Tibial nerve (tissue), 4 donors: Measurements from ENCODE around the gene FADS1. TPM values are rescaled to one million over a fixed set of nuclear protein-coding genes. Genes with fewer than 3 reads are reported as not detected.

Source experiments
- DNase-seq, 2 donors: peaks; one replicate each; pipeline ENCODE4 v3.0.0-alpha.2; 2019; ENCODE audit warnings: low spot score in 2 of 2
- H3K27ac ChIP-seq, 4 donors: fragments of 200-600 bp; sonication (generic) in 3 of 4; one replicate each; pipeline ENCODE4 v1.5.1; 2017 to 2019; ENCODE audit warnings: mild to moderate bottlenecking in 1 of 4
- H3K27me3 ChIP-seq, 2 donors: fragments of 200-600 bp; sonication (generic) in 1 of 2; one replicate each; pipeline versions ENCODE4 v1.5.1 to v1.6.0; 2017 to 2019
- H3K36me3 ChIP-seq, 3 donors: fragments of 200-600 bp; sonication (generic); one replicate each; pipeline ENCODE4 v1.5.1; 2018 to 2019
- H3K4me1 ChIP-seq, 4 donors: fragments of 200-600 bp; sonication (generic) in 3 of 4; one replicate each; pipeline ENCODE4 v1.5.1; 2017 to 2019
- H3K4me3 ChIP-seq, 4 donors: fragments of 200-600 bp; sonication (generic) in 3 of 4; one replicate each; pipeline ENCODE4 v1.5.1; 2017 to 2019; ENCODE audit warnings: mild to moderate bottlenecking in 1 of 4, moderate library complexity in 1 of 4
- H3K9me3 ChIP-seq, 4 donors: fragments of 200-600 bp; sonication (generic) in 3 of 4; one replicate each; pipeline ENCODE4 v1.5.1; 2017 to 2019
- EP300 ChIP-seq, 2 donors: sonication (generic); formaldehyde crosslinking; IDR thresholded peaks; one replicate each; pipeline ENCODE4 v1.6.1; 2017; ENCODE audit warnings: antibody characterized with exemption in 2 of 2, mild to moderate bottlenecking in 1 of 2
- POLR2A ChIP-seq, 2 donors: fragments of 450-650 bp; IDR thresholded peaks; one replicate each; pipeline ENCODE4 v1.6.1; 2017; ENCODE audit warnings: antibody characterized with exemption in 2 of 2, mild to moderate bottlenecking in 2 of 2, moderate library complexity in 2 of 2
- WGBS, 2 donors: methylation state at CpG; one replicate each; pipeline ENCODE4 v1.1.5; 2018; 5-methylcytosine and 5-hydroxymethylcytosine counted together
- total RNA-seq, 4 donors: library from RNA; depleted of rRNA; stranded (reverse); fragments of >200 nt; gene quantifications; one replicate each; pipeline ENCODE4 v1.1.0, GENCODE V29; 2016
- TF ChIP-seq, protein P1 (sequence below), 5 experiments: fragments of 200-600 bp in 3 of 5; fragments of 450-650 bp in 2 of 5; sonication (generic) in 3 of 5; IDR thresholded peaks; one replicate each; pipeline ENCODE4 v1.5.1; 2016 to 2019; ENCODE audit warnings: antibody characterized with exemption in 5 of 5, mild to moderate bottlenecking in 3 of 5, moderate library complexity in 2 of 5

The FADS1 gene
- total RNA-seq, 4 donors from 2014 or later = 33.7 to 61.6 (median 47.0) TPM

DNA sequence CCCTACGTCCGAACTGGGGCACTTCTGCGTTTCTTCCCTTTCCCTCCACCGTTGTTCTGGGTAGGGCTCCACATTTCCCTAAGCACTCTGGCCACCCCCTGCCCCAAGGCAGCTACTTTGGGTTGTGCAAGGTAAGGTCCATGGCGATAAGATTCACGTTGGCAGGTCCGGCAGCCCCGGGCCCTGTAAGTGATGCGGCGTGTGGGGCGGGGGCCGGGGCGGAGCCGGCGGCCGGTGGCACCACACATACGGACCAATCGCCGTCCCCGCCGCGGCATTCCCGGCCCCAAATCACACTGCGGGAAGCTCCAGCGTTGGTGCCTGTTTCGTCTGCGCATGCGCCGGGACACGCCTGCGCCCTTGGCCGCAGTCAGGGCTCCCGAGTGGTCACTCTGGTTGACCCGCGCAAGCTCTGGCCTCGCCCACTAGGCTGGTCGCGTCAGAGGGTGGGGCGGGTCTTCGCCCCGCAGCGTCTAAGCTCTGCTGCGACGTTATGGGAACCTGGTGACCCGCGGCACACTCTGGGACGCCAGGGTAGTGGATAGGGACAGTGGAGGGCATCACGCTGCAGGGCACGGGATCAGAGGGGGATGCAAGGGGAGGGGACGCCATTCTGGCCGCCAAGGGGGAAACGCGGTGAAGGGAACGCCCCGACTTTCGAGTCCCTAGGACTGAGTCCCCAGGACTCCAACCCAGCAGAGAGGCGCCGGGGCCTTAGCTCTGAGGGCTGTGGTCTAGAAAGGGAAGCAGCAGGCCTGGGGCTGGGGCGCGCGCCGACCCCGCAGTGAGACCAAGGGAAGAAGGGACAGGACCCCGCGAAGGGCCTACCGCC, 1.6 kb downstream of the FADS1 start:
- DNase-seq = peak; percentile 88 to 92
- H3K27ac ChIP-seq = peak overlapping the region; percentile 96 to 99 (median 98)
- no peaks in the 10 kb centered on the region for H3K9me3 ChIP-seq
- peak overlapping the region; percentile 79 to 87 (median 82) for H3K4me3 ChIP-seq
- H3K4me1 ChIP-seq = peaks cover 0 to 15% (median 0%) of the 10 kb centered on the region in 4 donors
- peaks cover 0 to 29% (median 2%) of the 10 kb centered on the region in 3 donors for H3K36me3 ChIP-seq
- H3K27me3 ChIP-seq = no peaks in the 10 kb centered on the region
- 0 to 1% methylated on average over 54 to 62 of the region's 66 CpGs for WGBS, 2 donors
- TF ChIP-seq POLR2A (IDR thresholded peaks at IDR 0.05) (peak; percentile 97 to 99), EP300 (IDR thresholded peaks at IDR 0.05) (peak; percentile 97 to 100)
- TF ChIP-seq, protein P1, sequence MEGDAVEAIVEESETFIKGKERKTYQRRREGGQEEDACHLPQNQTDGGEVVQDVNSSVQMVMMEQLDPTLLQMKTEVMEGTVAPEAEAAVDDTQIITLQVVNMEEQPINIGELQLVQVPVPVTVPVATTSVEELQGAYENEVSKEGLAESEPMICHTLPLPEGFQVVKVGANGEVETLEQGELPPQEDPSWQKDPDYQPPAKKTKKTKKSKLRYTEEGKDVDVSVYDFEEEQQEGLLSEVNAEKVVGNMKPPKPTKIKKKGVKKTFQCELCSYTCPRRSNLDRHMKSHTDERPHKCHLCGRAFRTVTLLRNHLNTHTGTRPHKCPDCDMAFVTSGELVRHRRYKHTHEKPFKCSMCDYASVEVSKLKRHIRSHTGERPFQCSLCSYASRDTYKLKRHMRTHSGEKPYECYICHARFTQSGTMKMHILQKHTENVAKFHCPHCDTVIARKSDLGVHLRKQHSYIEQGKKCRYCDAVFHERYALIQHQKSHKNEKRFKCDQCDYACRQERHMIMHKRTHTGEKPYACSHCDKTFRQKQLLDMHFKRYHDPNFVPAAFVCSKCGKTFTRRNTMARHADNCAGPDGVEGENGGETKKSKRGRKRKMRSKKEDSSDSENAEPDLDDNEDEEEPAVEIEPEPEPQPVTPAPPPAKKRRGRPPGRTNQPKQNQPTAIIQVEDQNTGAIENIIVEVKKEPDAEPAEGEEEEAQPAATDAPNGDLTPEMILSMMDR (IDR thresholded peaks at IDR 0.05) = peak in 2 of 5 experiments; percentile 27 to 46

DNA sequence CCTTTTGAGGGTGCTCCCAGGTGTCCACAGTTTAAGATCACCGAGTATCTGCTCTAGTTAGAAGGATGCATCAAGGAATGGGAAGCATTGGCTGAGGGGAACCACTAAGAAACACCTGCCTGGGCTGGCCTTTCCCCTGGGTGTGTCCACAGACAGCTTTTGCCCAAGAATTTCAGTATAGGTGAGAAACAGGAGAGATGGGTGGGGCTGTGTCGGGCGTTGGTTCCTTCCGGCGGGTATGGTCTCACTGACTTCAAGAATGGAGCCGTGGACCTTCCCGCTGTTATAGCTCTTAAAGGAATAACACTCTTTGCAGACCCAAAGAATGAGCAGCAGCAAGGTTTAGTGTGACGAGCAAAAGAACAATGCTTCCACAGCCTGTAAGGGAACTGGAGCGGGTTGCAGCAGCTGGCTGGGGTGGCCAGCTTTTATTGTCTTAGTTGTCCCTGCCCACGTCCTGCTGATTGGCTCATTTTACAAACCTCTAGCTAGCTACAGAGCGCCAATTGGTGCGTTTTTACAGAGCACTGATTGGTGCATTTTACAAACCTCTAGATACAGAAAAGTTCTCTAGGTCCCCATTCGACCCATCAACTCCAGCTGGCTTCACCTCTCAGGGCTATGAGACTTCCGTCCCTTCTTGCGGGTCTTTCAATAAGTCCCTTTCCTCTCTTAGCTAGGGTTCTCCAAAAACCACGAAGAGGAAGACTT, 2.4 kb downstream of the FADS1 start:
- H3K4me1 ChIP-seq = peaks cover 0 to 15% (median 0%) of the 10 kb centered on the region in 4 donors
- TF ChIP-seq POLR2A (IDR thresholded peaks at IDR 0.05) (no peak), EP300 (IDR thresholded peaks at IDR 0.05) (no peak)
- TF ChIP-seq, protein P1 (IDR thresholded peaks at IDR 0.05) = no peak
- WGBS, 2 donors = 69 to 70% methylated on average over 16 of the region's 16 CpGs
- H3K36me3 ChIP-seq = peaks cover 0 to 37% (median 4%) of the 10 kb centered on the region in 3 donors
- H3K9me3 ChIP-seq = no peaks in the 10 kb centered on the region
- peak in 1 of 2 donors; percentile 28 for DNase-seq
- peak overlapping the region; percentile 96 to 99 (median 98) for H3K27ac ChIP-seq
- H3K4me3 ChIP-seq = peak overlapping the region; percentile 79 to 87 (median 82)
- H3K27me3 ChIP-seq = no peaks in the 10 kb centered on the region

DNA sequence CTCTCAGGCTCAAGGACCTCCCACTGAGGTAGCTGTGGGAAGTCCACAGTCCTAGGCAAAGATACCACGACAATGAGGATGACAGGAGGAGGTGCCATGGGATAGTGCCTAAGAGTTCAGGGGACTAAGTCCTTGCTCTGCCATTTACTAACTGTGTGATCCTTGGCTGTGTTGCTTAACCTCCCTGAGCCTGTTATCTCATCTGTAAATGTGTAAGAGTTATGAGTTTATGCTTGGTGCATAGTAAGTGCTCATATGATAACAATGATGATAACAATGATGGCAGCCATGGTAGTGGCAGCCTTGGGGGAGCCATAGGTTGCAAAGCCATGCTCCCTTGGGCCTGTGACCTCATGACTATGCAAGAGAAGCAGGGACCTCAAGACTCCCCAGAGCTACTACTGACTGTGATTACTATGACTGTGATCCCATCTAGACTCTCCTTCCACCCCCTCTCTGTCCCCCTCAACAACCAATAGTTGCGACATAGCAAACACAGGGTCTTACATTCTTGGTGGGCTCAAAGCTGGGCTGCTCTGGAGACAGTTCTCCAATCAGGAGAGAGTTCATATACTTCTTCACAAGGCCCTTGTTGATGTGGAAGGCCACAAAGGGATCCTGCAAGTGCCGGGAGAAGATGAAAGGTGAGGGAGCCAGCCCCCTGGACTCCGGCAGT, 3.9 kb downstream of the FADS1 start:
- peaks cover 0 to 52% (median 4%) of the 10 kb centered on the region in 3 donors for H3K36me3 ChIP-seq
- TF ChIP-seq, protein P1 (IDR thresholded peaks at IDR 0.05) = no peak
- TF ChIP-seq POLR2A (IDR thresholded peaks at IDR 0.05) (no peak), EP300 (IDR thresholded peaks at IDR 0.05) (no peak)
- 91% methylated on average over 4 of the region's 4 CpGs for WGBS, 2 donors

DNA sequence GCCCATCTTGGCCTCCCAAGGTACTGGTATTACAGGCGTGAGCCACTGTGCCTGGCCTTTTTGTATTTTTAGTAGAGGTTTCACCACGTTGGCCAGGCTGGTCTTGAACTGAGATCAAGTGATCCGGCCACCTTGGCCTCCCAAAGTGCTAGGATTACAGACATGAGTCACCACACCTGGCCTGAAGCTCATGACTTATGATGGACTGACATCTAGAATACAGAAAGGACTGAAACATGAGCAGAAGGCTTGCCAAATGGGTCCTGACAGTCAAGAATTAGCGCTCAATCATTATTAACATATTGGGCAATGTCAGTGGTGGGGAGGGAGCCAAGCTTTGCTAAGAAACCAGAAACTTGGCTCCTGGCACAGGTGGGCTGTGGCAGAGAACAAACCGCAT, 5.0 kb downstream of the FADS1 start:
- no peak overlapping the region for H3K27ac ChIP-seq
- no peak overlapping the region for H3K4me3 ChIP-seq
- no peak for TF ChIP-seq POLR2A (IDR thresholded peaks at IDR 0.05)
- TF ChIP-seq, protein P1 (IDR thresholded peaks at IDR 0.05) = no peak
- no peak for TF ChIP-seq EP300 (IDR thresholded peaks at IDR 0.05)
- DNase-seq = no peak
- H3K27me3 ChIP-seq = no peaks in the 10 kb centered on the region
- peaks cover 0 to 63% (median 4%) of the 10 kb centered on the region in 3 donors for H3K36me3 ChIP-seq
- H3K9me3 ChIP-seq = no peaks in the 10 kb centered on the region
- H3K4me1 ChIP-seq = peaks cover 0 to 6% (median 0%) of the 10 kb centered on the region in 4 donors
- 85 to 98% methylated on average over 5 of the region's 5 CpGs for WGBS, 2 donors

More for the DNA sequence above, 3.9 kb downstream of the FADS1 start:
- Histone ChIP-seq H3K9me3 (no peaks in the 10 kb centered on the region), H3K27ac (no peak overlapping the region), H3K4me1 (peaks cover 0 to 15% (median 0%) of the 10 kb centered on the region in 4 donors), H3K27me3 (no peaks in the 10 kb centered on the region), H3K4me3 (no peak overlapping the region)
- no peak for DNase-seq
